GM12872 (cell line): Measurements from ENCODE around the gene LDLR.

Experiments used
- TF ChIP-seq, protein P1 (sequence below): IDR thresholded peaks from 3 replicates; pipeline ENCODE4 v1.5.1; 2011; ENCODE audit warnings: low read depth, mild to moderate bottlenecking, low read length, moderate library complexity; ENCODE audit not compliant: insufficient read depth

The LDLR gene

GRCh38 chr19:11131471-11131870 lies 42.2 kb downstream of the LDLR start:
- TF ChIP-seq, protein P1, sequence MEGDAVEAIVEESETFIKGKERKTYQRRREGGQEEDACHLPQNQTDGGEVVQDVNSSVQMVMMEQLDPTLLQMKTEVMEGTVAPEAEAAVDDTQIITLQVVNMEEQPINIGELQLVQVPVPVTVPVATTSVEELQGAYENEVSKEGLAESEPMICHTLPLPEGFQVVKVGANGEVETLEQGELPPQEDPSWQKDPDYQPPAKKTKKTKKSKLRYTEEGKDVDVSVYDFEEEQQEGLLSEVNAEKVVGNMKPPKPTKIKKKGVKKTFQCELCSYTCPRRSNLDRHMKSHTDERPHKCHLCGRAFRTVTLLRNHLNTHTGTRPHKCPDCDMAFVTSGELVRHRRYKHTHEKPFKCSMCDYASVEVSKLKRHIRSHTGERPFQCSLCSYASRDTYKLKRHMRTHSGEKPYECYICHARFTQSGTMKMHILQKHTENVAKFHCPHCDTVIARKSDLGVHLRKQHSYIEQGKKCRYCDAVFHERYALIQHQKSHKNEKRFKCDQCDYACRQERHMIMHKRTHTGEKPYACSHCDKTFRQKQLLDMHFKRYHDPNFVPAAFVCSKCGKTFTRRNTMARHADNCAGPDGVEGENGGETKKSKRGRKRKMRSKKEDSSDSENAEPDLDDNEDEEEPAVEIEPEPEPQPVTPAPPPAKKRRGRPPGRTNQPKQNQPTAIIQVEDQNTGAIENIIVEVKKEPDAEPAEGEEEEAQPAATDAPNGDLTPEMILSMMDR = no peak

DNA sequence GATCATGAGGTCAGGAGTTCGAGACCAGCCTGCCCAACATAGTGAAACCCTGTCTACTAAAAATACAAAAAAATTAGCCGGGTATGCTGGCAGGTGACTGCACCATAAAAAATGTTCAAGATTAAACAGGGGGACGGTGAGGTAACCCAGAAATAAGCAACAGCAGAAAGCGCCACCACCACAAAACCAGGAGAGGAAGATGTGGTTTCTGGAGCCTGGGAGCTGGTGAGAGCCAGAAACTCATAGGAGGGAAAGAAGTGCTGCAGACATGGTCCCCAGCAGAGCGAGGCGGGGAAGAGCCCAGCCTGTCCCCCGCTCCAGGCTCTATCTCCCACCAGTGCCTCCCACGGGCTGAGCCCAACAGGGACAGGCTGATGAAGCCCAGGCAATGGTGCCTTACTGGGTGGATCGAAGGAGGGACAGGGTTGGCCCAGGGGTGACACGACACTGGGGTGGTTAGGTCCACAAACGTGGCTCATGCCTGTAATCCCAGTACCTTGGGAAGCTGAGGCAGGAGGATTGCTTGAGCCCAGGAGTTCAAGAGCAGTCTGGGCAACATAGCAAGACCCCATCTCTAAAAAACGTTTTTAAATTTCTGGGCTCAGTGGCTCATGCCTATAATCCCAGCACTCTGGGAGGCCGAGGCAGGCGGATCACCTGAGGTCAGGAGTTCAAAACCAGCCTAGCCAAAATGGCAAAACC lies 47.3 kb downstream of the LDLR start:
- TF ChIP-seq, protein P1 = no peak

DNA sequence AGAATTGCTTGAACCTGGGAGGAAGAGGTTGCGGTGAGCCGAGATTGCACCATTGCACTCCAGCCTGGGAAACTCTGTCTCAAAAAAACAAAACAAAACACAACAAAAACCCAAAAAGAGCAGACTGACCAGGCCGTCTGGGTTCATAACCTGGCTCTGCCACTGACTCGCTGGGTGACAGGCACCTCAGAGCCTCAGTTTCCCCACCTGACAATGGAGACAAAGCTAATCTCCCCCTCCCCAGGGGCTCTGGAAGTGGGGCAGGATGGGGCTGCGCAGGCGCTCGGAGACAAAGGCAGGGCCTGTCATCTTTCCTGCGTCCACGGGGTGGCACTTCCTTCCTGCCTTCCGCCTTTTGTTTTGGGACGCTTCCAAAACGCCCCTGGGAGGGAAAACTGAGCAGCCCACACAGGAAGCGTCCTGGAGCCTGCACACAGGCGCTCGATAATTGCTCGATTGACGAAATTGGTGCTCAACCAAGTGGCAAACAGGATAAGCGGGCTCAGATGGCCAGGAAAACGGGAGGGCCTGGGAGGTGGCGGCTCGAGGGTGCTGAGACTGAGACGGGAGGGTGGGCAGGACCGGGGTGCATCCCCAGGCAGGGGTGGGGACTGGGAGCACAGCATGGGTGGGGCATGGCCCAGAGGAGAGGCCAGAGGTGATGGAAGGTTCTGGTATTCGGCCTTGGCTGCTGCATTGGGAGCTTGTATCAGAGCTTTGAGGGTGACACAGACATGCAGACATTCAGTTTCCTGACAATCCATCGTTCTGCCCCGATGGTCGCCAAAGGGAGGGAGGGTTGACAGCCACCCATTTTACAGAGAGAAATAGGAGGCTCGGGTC lies 48.5 kb downstream of the LDLR start:
- TF ChIP-seq, protein P1 = peak; percentile 89

GRCh38 chr19:11138601-11139300 lies 49.5 kb downstream of the LDLR start:
- TF ChIP-seq, protein P1 = no peak

DNA sequence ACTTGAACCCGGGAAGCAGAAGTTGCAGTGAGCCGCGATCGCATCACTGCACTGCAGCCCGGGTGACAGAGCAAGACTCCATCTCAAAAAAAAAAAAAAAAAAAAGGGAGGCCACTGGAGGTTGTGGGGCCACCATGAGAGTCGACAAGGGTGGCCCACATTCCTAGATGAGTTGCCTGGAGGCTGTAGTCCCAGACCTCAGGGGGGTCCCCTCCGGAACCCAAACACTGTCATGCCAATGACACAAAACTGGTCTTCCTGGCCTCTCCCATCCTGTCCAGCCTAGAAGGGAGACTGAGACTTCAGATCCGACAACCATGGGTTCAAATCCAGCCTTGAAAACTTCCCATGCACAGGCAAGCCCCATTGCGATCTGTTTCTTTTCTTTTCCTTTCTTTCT lies 51.6 kb downstream of the LDLR start:
- TF ChIP-seq, protein P1 = no peak

- TF ChIP-seq, protein P1 = 0 out of 3 replicates have a peak, but pooled peaks have one; percentile 8
These were observed 52.8 kb downstream of the LDLR start for GRCh38 chr19:11141937-11142527.
